MM.1S (cell line): ENCODE results near the gene SCRT2.

Experiments used
- DNase-seq: peaks from one replicate; pipeline ENCODE4 v3.0.0-alpha.2; 2015
- H2AFZ ChIP-seq: fragments of 300-600 bp; sonication (generic); 2 replicates; pipeline ENCODE4 v1.6.0; 2016; ENCODE audit warnings: antibody characterized with exemption, low read length
- H3F3A ChIP-seq: fragments of 300-600 bp; sonication (generic); 2 replicates; pipeline ENCODE4 v1.6.1; 2016; ENCODE audit warnings: mild to moderate bottlenecking, antibody characterized with exemption, low read length, moderate library complexity, mixed read lengths; ENCODE audit not compliant: insufficient read depth
- H3K27ac ChIP-seq: fragments of 300-600 bp; sonication (generic); 2 replicates; pipeline ENCODE4 v1.5.1; 2016; ENCODE audit warnings: mild to moderate bottlenecking, low read length
- H3K27me3 ChIP-seq: fragments of 300-600 bp; sonication (generic); replicated peaks from 2 replicates; pipeline ENCODE4 v1.6.0; 2016; ENCODE audit warnings: low read length; ENCODE audit not compliant: insufficient read depth
- H3K36me3 ChIP-seq: fragments of 300-600 bp; sonication (generic); replicated peaks from 2 replicates; pipeline ENCODE4 v1.6.1; 2016; ENCODE audit warnings: mild to moderate bottlenecking, low read length, mixed read lengths; ENCODE audit not compliant: insufficient read depth
- H3K4me1 ChIP-seq: fragments of 300-600 bp; sonication (generic); 2 replicates; pipeline ENCODE4 v1.6.1; 2016; ENCODE audit warnings: low read length, mixed read lengths
- H3K4me2 ChIP-seq: fragments of 300-600 bp; sonication (generic); 2 replicates; pipeline ENCODE4 v1.6.0; 2016; ENCODE audit warnings: low read depth, low read length
- H3K4me3 ChIP-seq: fragments of 300-600 bp; sonication (generic); 2 replicates; pipeline ENCODE4 v1.5.1; 2016; ENCODE audit warnings: low read length, mixed read lengths
- H3K79me2 ChIP-seq: fragments of 300-600 bp; sonication (generic); 2 replicates; pipeline ENCODE4 v1.6.1; 2016; ENCODE audit warnings: mixed run types, low read length, mixed read lengths
- H3K9ac ChIP-seq: fragments of 300-600 bp; sonication (generic); 2 replicates; pipeline ENCODE4 v1.6.1; 2016; ENCODE audit warnings: low read length, mixed read lengths
- H3K9me2 ChIP-seq: fragments of 300-600 bp; sonication (generic); replicated peaks from 2 replicates; pipeline ENCODE4 v1.6.1; 2016; ENCODE audit warnings: mild to moderate bottlenecking, low read length, mixed read lengths; ENCODE audit not compliant: insufficient read depth
- H3K9me3 ChIP-seq: fragments of 300-600 bp; sonication (generic); replicated peaks from 2 replicates; pipeline ENCODE4 v1.6.1; 2016; ENCODE audit warnings: mild to moderate bottlenecking, low read length, mixed read lengths; ENCODE audit not compliant: insufficient read depth
- H4K20me1 ChIP-seq: fragments of 300-600 bp; sonication (generic); 2 replicates; pipeline ENCODE4 v1.6.1; 2016; ENCODE audit warnings: mild to moderate bottlenecking, low read length, moderate library complexity, mixed read lengths; ENCODE audit not compliant: insufficient read depth
- EZH2 ChIP-seq: fragments of 300-600 bp; sonication (generic); optimal IDR thresholded peaks from 2 replicates; pipeline ENCODE3; 2017; ENCODE audit warnings: low read depth, mild to moderate bottlenecking, antibody characterized with exemption, low read length, mixed read lengths
- EZH2phosphoT487 ChIP-seq: fragments of 300-600 bp; sonication (generic); IDR thresholded peaks from 2 replicates; pipeline ENCODE4 v1.6.1; 2018; ENCODE audit warnings: antibody characterized with exemption, low read length
- TF ChIP-seq, protein P1 (sequence below): fragments of 300-600 bp; sonication (generic); IDR thresholded peaks from 2 replicates; pipeline ENCODE4 v1.5.1; 2016; ENCODE audit warnings: antibody characterized with exemption, low read length, mixed read lengths

SCRT2 gene

DNA sequence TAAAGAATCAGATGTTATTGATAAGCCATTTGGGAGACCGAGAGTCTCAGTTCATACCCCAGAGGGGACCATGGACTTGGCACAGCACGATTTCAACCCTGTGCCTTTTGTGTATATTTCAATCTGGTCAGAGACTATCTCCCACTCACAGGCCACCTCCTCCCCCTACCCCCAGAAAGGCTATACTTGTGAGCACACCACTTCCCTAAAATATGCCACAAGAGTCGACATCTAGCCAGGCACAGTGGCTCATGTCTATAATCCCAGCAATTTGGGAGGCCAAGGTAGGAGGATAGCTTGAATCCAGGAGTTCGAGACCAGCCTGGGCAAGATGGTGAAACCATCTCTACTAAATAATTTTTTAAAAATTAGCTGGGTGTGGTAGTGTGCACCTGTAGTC is 51.9 kb downstream of the SCRT2 start:
- no peak for TF ChIP-seq EZH2phosphoT487
- no peak for TF ChIP-seq EZH2
- TF ChIP-seq, protein P1, sequence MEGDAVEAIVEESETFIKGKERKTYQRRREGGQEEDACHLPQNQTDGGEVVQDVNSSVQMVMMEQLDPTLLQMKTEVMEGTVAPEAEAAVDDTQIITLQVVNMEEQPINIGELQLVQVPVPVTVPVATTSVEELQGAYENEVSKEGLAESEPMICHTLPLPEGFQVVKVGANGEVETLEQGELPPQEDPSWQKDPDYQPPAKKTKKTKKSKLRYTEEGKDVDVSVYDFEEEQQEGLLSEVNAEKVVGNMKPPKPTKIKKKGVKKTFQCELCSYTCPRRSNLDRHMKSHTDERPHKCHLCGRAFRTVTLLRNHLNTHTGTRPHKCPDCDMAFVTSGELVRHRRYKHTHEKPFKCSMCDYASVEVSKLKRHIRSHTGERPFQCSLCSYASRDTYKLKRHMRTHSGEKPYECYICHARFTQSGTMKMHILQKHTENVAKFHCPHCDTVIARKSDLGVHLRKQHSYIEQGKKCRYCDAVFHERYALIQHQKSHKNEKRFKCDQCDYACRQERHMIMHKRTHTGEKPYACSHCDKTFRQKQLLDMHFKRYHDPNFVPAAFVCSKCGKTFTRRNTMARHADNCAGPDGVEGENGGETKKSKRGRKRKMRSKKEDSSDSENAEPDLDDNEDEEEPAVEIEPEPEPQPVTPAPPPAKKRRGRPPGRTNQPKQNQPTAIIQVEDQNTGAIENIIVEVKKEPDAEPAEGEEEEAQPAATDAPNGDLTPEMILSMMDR, result no peak
- 0 out of 2 replicates have a peak, but pooled peaks cover 9% of the 10 kb centered on the region for H3K27me3 ChIP-seq
- no peak overlapping the region for H3K4me3 ChIP-seq
- no peaks in the 10 kb centered on the region for H3K4me1 ChIP-seq
- no peaks in the 10 kb centered on the region for H3K36me3 ChIP-seq
- no peaks in the 10 kb centered on the region for H3K9me3 ChIP-seq
- no peaks in the 10 kb centered on the region for H3F3A ChIP-seq
- no peaks in the 10 kb centered on the region for H4K20me1 ChIP-seq
- DNase-seq, result no peak
- no peak overlapping the region for H3K27ac ChIP-seq
- H3K9ac ChIP-seq, result no peak overlapping the region
- no peaks in the 10 kb centered on the region for H3K79me2 ChIP-seq
- no peak overlapping the region for H3K4me2 ChIP-seq
- H3K9me2 ChIP-seq, result no peaks in the 10 kb centered on the region
- H2AFZ ChIP-seq, result no peak overlapping the region

DNA sequence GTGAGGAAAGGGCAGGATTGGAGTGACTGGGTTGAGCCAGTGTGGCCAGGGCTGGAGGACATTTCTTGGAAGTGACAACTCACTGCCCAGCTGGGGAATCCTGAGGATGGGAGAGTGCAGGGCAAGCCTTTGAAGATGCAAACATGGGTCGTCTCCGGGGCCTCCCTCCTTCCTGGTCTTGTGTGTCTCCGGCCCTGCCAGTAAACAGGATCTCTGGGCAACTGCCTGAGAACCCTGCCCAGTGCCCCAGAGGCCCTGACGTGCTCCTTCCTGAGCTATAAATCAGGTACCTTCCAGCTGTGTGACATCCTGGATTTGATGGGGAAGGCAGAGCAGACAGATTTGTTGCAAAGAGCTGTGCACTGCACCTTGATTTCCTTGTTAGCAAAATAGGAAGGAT is 52.6 kb downstream of the SCRT2 start:
- no peaks in the 10 kb centered on the region for H3K36me3 ChIP-seq
- H3K27me3 ChIP-seq, result 0 out of 2 replicates have a peak, but pooled peaks cover 5% of the 10 kb centered on the region
- H4K20me1 ChIP-seq, result no peaks in the 10 kb centered on the region
- no peak overlapping the region for H2AFZ ChIP-seq
- no peak overlapping the region for H3K4me2 ChIP-seq
- no peak overlapping the region for H3K4me3 ChIP-seq
- H3K9me2 ChIP-seq, result no peaks in the 10 kb centered on the region
- no peaks in the 10 kb centered on the region for H3K9me3 ChIP-seq
- no peaks in the 10 kb centered on the region for H3K4me1 ChIP-seq
- no peak overlapping the region for H3K27ac ChIP-seq
- no peak for TF ChIP-seq EZH2
- TF ChIP-seq, protein P1, result no peak
- no peak for TF ChIP-seq EZH2phosphoT487
- H3K9ac ChIP-seq, result no peak overlapping the region
- no peak for DNase-seq
- H3F3A ChIP-seq, result no peaks in the 10 kb centered on the region
- no peaks in the 10 kb centered on the region for H3K79me2 ChIP-seq

DNA sequence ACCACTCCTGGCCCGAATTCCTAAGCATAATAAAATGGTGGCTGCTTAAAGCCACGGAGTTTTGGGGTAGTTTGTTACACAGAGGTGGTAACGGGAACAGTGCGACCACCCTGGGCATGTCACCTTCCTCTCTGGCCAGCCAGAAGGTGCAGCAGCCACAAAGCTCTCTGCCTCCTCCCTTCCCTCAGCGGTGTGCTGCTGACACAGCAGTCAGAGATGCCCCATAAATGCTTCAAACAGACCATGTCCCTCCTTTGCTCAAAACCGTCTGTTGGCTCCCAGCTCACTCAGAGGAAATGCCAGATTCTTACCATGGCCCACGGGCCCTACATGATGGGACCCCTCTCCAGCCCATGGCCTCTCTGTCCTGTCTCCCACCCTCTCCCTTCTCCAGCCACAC is 53.4 kb downstream of the SCRT2 start:
- H3K4me2 ChIP-seq, result no peak overlapping the region
- no peak for TF ChIP-seq EZH2
- TF ChIP-seq, protein P1, result no peak
- no peak for TF ChIP-seq EZH2phosphoT487
- H3K36me3 ChIP-seq, result no peaks in the 10 kb centered on the region
- no peaks in the 10 kb centered on the region for H3K4me1 ChIP-seq
- no peak overlapping the region for H3K27ac ChIP-seq
- H3K4me3 ChIP-seq, result no peak overlapping the region
- DNase-seq, result no peak
- no peaks in the 10 kb centered on the region for H3K9me2 ChIP-seq
- H4K20me1 ChIP-seq, result no peaks in the 10 kb centered on the region
- H3K27me3 ChIP-seq, result no peaks in the 10 kb centered on the region
- no peak overlapping the region for H3K9ac ChIP-seq
- no peaks in the 10 kb centered on the region for H3K9me3 ChIP-seq
- H2AFZ ChIP-seq, result no peak overlapping the region
- no peaks in the 10 kb centered on the region for H3K79me2 ChIP-seq
- H3F3A ChIP-seq, result no peaks in the 10 kb centered on the region
